Anterior cingulate cortex (tissue), 58 donors: ENCODE data around the gene MSI2.

Experiments used
- DNase-seq, 58 donors: peaks; one replicate each; lab custom pipeline; 2025; lab: John Stamatoyannopoulos, UW

Gene MSI2

DNA sequence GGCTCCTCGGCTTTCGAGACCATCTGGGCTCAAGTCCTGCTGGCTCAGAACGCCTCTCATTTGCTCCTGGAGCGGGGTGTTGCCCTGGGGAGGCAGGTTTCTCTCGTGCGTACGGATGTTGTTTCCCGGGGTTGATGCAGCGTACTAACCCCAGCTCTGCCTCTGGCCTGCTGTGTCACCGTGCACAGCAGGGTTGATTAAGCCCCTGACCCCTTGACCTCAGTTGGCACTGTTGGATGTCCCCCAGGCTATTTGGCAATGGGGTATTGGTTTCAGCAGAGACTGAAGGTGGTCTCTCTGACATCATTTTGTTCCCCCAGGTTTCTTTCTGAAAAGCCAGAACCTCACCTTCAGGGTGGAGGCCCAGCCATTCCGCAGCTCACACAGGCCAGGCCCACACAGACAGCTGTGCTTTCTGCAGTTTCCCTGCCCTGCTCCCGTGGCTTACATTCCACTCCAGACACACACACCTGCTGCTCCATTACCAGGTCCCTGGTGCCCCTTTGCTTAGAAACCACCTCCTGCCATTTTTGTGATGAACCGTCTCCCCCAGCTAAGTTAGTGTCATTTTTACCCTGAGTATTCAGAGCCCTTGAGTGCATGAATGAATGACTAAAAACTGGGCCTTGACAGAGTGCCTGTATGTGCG lies 255.3 kb downstream of the MSI2 start:
- DNase-seq = no peak

DNA sequence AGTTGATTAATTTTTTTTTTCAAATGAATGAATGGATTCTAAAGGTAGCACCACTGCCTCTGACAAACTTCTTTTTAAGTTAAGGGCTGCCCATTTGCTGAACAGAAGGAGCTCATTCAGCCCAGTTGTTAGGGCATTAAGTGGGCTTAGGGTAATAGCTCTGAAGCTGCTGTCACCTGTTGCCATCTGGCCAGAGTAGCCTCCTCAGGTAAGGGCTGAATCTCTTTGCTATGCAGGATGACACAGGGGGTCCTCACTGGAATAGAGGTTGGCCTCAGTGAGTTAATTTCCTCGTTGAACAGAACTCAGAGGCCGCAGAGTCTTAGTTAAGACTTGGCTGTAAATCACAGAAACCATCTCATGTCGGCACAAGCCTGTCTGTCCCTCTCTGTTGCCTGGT lies 255.9 kb downstream of the MSI2 start:
- no peak for DNase-seq

DNA sequence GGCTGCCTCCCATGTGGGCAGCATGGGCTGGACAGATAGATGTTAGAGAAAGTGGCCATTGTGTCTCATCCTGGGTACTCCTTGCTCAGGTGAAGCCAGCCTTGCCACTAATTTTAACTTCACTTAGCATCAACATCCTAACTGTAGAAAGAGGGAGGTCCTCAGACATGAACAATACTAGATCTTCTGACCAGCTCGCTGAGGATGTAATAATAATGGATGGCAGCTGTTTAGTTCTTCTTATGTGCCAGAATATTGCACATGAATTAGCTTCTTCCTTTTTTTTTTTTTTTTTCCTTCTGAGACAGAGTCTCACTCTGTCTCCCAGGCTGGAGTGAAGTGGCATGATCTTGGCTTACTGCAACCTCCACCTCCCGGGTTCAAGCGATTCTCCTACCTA lies 256.4 kb downstream of the MSI2 start:
- no peak for DNase-seq

DNA sequence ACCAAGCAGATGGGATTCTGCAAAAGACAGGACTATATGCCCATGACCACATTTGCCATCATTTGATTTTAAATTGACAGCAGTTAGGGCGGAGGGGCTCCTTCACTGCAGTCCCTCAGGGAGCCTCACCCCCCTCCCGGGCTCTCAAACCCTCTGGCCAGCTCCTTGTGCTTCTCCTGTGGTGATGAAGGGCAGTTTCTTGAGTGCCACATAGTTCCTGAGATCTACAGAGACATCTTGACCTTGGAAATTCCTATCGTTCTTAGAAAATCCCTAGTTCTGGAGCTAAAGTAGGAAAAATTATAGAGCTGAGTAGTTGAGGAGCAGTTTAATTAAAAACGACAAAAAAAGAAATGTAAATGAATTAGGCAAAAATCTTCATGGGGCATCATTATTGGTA lies 257.2 kb downstream of the MSI2 start:
- no peak for DNase-seq

DNA sequence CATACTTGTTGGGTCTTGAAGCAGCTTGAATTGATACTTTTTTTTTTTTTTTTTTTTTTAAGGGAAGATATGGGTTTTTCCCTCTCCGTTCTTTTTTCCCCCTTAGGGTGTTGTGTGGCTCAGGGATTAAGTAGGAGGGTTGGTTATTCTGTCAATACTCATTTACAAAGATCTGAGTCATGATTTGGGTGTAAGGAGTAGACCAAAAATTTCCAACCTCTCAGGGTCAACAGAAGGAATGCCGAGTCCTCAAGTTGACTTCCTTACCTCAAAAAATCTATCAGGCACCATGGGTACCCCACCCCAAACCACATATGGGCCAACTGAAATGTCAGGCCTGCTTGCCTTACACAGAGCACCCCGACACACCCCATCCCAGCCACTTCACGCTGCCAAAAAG lies 258.3 kb downstream of the MSI2 start:
- no peak for DNase-seq

DNA sequence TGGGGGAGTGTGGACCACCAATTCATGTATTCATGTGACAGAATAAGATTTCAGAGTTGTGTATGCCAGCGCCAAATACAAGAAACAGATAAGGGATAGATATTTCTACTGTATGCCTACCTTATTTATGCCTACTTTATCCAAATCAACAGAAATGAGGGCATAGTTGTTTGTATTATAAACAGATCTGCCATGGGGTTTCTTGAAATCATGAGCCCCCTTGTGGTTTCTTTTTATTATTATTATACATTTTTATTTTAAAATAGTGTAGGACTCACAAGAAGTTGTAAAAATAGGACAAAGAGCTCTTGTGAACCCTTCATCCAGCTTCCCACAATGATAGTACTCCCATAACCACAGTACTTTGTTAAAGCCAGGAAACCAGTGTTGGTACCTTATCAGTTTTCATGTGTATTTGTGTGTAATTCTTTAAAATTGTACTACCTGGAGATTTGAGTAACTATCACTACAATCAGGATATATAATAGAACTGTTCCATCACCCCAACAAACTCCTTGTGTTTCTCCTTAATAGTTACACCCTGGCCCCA lies 259.4 kb downstream of the MSI2 start:
- DNase-seq = no peak

DNA sequence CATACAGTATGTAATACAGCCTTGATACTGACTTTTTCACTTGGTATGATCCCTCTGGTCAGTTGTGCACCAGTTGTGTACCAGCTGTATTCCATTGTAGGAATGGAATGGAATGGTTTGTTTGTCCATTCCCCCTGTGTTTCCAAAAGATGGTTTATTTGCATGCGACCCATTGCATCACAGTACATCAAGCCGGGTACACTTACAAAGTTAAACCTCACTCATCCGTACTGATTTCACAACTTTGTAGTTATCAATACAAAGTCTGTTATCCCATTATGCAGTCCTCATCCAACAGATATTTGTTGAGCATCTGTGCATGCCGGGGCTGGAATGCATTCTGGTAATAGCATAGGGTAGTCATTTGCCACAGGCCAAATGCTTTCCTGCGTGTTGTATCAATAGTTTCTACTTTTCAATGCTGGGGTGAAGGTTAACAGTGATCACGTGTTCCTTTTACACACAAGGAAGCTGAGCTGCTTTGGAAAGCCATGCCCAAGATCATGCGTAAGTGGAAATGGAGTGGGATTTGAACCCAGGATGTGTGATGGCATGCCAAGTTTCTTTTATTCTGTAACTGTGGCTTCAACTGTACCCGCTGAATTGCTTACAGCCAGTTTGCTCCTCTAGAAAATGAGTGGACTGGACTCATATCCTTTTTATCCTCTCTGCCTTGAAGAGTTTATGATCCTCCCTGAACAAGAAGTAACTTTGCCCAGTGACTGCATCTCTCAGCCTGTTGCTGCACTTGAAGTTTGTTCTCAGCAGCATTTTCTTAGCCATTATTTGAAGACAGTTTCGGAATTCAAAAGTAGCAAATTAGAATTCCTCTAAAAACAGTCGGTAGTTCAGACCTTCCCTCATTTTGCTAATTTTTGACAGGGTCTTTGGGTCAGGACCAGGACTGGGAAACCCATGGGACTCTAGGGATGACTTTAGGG lies 260.2 kb downstream of the MSI2 start:
- DNase-seq = no peak

DNA sequence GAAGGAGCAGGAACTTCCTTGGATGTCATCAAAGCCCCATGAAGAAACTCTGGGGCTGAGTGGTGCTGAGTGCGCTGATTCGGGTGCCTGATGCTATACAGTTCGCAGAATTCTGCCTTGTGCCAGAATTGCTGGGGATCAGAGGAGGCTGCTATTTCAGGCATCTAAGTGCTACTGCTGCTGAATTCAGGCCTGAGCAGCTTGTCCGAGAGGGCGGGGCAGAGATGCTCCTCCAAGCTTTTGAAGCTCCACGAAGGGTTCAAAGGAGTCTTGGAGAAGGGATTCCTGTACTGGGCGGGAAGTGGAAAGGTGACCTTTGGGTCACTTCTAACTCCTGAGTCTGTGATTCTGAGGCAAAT lies 260.9 kb downstream of the MSI2 start:
- peak in 8 of 58 donors; percentile 21 to 47 (median 34) for DNase-seq

DNA sequence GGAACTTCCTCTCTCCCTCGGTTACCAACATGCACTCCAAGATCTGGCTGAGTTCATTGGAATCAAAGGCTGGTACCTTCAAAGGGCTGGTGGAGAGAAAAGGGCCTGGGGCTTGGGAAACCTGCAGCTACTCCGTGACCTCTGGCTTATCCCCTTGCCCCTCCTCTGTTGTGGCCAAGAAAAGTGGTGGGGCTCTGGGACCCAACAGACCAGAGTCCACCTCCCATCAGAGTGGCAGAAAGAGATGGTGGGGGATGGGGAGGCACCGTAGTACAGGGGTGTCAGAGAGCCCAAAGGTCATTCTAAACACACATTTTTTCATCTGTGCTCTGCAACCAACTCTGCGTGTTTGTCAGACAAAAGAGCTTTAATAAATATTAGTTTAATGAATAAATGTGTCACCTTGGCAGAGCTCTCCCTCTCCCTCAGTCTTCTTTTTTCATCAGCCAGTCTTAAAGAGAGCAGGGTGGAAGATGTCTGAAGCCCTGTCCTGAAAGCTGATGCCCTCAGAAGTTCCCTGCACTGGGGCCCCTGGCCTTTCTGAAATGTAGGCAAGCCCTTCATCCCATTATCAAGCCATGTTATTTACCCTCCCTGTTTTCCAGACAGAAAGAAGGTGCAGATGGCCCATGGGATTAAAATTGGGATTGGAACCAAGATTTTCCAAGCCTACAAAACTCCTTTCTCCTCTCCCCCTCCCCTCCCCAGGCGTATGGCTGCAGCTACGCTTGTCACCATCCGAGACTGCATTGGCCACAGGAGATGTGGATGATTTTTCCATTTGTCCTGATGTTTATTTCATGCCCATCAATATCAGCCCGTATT lies 261.5 kb downstream of the MSI2 start:
- no peak for DNase-seq

DNA sequence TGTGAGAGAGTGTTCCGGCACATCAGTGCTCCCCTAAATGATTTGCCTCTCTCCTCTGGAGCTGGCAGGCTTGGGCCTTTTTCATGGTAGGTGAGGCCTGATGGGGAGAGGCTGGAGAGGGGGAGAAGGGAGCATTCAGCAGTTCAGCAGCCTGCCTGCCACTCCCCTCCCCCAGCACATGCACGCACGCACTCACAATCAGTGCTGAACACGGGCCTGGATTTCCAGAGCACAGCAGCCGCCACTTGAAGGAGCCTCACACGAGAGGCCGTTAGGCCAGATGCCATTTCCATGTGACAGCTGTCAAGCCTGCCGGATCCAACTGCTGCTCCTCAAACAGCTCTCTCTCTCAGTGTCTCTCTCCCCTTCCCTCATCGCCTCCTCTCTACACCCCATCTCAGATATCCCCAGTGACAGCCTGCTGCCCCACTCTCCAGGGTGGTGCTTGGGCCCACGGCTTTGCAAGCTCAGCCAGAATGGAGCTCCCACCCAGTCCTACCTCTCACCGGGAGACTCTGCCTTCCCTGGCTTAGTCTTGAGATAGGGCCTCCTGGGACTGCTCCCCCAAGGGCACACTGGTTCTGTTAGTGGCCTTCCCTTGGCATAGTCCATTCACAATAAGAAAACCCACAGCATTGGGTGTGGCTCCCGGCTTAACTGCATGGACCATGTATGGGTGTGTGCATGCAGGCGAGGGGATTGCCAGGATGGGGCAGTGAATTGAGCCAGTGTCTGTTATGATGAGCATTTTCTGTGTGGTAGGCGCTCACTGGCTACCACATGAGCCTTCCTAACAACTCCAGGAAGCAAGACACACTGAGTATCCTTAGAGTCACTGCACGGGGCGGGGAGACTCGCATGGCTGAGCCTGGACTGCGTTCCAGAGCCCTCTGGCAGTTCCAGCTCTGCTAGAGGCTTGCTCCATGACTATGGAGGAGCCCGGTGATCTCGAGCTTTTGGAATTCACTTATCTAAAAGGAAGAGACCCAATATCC lies 262.6 kb downstream of the MSI2 start:
- peak in 14 of 58 donors; percentile 16 to 45 (median 22) for DNase-seq

DNA sequence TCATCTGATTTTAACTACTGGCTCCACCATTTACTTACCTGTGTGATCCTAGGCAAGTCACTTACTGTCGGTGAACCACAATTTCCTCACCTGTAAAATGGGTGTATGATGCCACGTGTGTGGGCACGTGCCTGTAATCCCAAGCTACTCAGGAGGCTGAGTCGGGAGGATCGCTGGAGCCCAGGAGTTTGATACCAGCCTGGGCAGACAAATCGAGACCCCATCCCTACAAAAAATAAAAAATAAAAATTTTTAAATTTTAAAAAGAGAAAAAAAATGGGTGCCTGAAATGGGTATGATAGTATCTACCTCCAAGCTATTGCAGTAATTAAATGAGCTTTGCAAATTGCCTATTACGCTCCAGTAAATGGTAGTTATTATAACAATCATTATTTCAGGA lies 263.5 kb downstream of the MSI2 start:
- no peak for DNase-seq

DNA sequence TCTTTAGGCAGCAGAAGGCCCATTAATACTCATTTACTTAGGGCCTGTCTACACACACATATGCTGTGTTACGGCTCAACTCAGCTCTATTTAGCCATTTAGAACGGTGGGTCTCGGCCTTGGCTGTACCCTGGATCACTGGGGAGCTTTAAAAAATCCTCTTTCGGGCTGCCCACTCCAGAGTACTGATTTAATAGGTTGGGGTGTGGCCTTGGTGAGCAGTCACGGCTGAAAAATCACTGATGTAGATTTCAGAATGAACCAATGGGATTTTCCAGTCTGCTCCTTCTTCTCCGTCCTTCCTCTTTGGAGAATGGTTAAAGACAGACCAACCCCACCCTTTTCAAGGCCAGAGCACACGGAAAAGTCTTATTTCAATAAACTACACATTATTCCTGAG lies 265.3 kb downstream of the MSI2 start:
- DNase-seq = no peak

DNA sequence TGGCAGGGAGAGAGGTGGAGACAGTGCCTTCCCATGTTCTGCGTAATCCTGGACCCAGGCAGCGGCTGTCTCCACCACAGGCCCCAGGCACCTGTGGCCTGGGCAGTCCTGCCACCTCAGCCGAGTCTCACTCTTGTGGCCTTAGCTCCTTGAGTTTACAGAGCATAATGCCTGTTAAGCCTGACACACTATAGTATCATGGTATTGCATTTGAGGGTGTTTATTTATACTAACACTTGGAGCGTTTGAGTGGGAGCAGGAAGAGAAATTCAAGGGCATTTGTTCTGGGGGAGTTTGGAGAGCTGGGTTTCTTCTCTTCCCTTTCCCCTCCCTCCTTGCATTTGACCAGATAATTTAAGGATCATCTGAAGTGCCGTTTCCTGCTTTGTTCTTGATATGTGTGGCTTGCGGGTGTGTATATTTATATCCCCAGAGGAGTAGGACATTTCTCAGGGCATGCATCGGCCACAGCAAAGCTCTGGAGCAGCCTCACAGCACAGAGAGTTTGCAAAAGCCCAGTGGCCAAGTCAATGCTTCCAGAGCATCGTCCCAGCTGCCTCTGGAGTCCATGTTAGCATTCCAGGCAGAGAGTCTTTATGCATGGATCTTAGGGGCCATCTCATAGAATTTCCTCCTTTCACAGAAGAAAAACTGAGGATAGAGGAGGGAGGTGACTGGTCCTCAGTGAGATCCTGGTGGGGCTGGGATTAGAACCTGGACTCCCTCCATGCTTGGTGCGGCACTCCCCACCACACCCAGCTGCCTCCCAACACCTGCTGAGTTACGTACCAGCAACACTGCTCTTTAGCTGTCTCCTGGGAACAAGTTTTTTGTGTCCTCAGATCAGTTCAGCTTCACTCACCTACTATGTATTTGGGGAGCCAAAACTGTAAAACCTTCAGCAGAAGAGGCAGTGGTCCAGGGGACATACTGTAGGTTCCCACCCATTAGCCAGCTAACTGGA lies 266.0 kb downstream of the MSI2 start:
- no peak for DNase-seq

DNA sequence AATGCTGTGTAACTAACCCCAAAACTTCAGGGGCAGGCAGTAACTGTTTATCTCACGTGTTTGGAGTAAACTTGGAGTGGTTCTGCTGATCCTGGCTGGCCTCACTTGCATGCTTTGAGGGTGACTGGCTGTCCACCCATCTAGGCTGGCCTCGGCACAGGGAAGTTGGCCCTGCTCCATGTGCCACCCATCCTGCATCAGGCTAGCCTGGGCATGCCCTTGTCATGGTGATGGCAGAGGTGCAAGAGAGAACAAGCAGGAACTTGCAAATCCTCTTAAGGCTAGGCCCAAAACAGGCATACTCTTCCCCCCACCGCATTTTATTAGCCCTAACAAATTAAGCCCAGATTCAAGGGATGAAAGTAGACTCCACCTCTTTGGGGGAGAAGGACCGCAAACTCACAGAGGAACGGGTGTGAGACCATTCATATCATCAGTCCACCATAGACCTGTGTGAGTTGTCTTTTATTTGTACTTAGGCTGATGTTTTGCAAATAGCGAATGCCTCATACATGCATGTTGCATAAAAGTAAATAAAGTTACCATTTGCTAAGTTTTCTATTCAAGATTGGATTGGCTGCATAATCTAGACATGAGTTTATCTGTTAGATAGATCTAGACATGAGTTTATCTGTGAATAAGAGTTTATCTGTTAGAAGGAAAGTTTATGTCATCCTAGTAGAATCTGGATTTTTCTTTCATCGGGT lies 267.8 kb downstream of the MSI2 start:
- peak in 9 of 58 donors; percentile 9 to 45 (median 20) for DNase-seq

DNA sequence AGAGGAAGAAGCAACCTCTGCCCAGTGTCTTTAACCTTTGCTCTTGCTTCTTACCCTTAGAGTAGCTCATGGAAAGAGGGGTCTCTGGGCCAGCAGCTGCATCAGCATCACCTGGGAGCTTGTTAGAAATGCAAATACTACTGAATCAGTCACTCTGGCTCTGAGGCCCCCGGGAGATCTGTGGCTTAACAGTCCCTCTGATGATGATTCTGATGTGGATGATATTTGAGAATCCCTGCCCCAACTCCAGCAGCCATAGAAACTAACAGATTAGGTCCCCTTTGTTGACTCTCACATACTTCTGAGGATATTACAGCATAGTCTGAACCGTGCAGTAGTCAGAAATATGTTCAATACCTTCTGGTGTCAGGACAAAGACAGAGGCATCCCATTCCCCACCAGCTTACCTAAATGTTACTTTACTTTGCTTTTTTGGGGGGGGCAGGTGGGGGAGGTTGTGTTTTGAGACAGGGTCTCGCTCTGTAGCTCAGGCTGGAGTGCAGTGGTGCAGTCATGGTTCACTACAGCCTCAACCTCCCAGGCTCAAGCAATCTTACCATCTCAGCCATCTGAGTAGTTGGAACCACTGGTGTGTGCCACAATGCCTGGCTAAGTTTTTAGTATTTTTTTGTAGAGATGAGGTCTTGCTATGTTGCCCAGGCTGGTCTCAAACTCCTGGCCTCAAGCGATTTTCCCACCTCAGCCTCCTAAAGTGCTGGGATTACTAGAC lies 268.7 kb downstream of the MSI2 start:
- no peak for DNase-seq

DNA sequence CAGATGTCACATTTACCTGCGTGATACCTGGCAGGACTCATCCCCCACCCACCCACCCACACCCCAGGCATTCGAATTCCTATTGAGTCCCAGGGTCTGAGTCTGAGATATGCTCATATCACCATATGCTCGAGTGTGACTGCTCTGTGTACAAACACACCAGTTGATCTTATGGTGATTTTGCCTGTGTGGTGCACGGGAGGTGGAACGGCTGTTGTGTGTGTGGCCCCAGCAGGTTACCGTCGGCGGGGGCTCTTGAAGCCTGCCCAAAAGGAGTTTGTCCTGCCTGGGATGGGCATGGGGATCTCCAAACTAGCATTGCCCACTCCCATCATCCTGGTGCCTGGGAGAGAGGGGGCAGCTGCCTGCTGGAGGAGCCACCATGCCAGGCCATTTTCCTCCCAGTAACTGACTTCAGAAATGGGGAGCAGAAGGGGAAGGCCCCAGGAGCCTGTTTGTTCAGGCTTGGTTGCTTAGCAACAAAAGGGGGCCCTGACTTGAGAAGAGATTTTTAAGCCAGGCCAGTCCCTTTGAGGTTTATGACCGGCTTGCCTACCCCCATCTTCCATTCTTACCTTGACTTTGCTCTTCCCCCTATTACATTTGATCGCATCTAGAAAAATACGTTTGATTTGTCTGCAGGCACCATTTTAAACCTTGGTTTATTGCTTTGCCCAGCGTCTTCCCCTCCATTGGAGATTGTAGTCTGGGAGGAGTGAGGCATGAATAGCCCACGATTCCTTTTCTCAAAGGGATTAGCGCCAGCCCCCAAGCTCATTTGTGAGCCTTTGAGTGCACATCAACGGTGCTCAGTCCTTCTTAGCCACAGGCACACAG lies 271.1 kb downstream of the MSI2 start:
- DNase-seq = peak in 4 of 58 donors; percentile 15 to 51 (median 34)
